Lower lobe of right lung (tissue), 2 donors: ENCODE results near the gene FGF14. TPM values are rescaled to one million over a fixed set of nuclear protein-coding genes. Genes with fewer than 3 reads are reported as not detected.
"Not testable (repeated sequence)": the region's sequence is repeated elsewhere in the genome, so short reads cannot be mapped to it uniquely, and the experiment has no call there.

Experiments used
- ATAC-seq, 2 donors: fragments of 200-7000 bp; cut with Tn5 transposase; one replicate each; pipeline ENCODE4 v1.9.1; 2020 to 2022; ENCODE audit warnings: mild to moderate bottlenecking in 2 of 2, moderate library complexity in 2 of 2
- DNase-seq: peaks from one replicate; pipeline ENCODE4 v3.0.0-alpha.2; 2020
- H3K27ac ChIP-seq: fragments of 200-600 bp; one replicate; pipeline ENCODE4 v1.8.0; 2022
- H3K27me3 ChIP-seq: fragments of 200-600 bp; one replicate; pipeline ENCODE4 v1.8.0; 2022; ENCODE audit warnings: low read depth
- H3K36me3 ChIP-seq: fragments of 200-600 bp; one replicate; pipeline ENCODE4 v1.8.0; 2022; ENCODE audit warnings: mild to moderate bottlenecking
- H3K4me1 ChIP-seq: fragments of 200-600 bp; one replicate; pipeline ENCODE4 v1.8.0; 2022
- H3K4me3 ChIP-seq: fragments of 200-600 bp; one replicate; pipeline ENCODE4 v1.8.0; 2022; ENCODE audit warnings: mild to moderate bottlenecking
- H3K9me3 ChIP-seq: fragments of 200-600 bp; one replicate; pipeline ENCODE4 v1.8.0; 2022
- intact Hi-C: fragments of 100-400 bp; cut with DNase I; formaldehyde crosslinking; loops from one replicate; pipeline ENCODE4 v1.11.0; 2022
- total RNA-seq: library from RNA; stranded (reverse); fragmentation: NEBNext Ultra II Directional; extraction: Animal tissue kit (Norgen Biotek cat#: 25700); gene quantifications from one replicate; pipeline ENCODE4 v1.2.1, GENCODE V29; 2021
- TF ChIP-seq, protein P1 (sequence below): fragments of 200-600 bp; IDR thresholded peaks from one replicate; pipeline ENCODE4 v1.8.0; 2022; ENCODE audit warnings: antibody characterized with exemption, mild to moderate bottlenecking
- donor health status: DM: no; HTN: yes; CAD: no; lungs with severe emphysema.

The FGF14 gene
- total RNA-seq, 1 donor from 2014 or later: 5.0 TPM

DNA sequence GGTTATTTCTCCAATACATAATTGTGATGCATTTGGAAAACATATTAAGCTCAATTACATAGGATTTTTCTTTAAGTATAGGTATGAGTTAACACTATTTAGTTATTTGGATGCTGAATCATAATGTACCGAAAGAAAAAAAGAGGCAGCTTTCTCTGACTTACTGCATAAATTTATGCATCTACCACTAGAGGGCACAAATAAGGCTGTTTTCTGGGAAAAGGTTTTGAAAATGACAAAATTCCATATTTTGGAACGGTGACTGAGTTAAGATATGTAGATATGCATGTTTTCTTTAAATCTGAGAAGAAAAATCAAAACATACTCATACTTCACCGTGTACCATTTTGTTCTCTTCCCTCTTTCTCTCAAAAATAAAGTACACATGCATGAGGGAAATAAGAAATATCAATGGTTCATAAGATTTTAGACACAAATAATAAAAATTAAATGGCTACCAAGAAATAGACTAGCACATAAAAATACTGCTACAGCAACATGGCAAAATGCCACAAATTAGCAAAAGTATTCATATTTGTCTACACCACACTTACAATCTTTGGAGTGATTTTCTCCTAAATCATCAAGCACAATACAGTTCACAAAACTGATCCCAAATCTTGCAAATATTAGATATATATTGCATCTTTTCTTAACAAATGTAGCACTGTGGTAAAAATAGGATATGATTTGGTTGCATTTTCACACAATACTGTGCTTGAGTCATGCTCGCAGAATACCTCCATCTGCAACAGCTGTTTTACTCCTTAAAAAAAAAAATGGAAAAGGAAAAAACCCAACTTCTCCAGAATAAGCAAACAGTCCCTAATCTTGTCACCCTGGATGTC, 260.0 kb downstream of the FGF14 start:
- H3K9me3 ChIP-seq: no peaks in the 10 kb centered on the region
- no peak overlapping the region for H3K27ac ChIP-seq
- no peak overlapping the region for H3K4me3 ChIP-seq
- ATAC-seq (no peak), DNase-seq (no peak)
- no peaks in the 10 kb centered on the region for H3K27me3 ChIP-seq
- TF ChIP-seq, protein P1, sequence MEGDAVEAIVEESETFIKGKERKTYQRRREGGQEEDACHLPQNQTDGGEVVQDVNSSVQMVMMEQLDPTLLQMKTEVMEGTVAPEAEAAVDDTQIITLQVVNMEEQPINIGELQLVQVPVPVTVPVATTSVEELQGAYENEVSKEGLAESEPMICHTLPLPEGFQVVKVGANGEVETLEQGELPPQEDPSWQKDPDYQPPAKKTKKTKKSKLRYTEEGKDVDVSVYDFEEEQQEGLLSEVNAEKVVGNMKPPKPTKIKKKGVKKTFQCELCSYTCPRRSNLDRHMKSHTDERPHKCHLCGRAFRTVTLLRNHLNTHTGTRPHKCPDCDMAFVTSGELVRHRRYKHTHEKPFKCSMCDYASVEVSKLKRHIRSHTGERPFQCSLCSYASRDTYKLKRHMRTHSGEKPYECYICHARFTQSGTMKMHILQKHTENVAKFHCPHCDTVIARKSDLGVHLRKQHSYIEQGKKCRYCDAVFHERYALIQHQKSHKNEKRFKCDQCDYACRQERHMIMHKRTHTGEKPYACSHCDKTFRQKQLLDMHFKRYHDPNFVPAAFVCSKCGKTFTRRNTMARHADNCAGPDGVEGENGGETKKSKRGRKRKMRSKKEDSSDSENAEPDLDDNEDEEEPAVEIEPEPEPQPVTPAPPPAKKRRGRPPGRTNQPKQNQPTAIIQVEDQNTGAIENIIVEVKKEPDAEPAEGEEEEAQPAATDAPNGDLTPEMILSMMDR: peak; percentile 60
- H3K4me1 ChIP-seq: no peaks in the 10 kb centered on the region
- intact Hi-C loops: no loop called here
- no peaks in the 10 kb centered on the region for H3K36me3 ChIP-seq

DNA sequence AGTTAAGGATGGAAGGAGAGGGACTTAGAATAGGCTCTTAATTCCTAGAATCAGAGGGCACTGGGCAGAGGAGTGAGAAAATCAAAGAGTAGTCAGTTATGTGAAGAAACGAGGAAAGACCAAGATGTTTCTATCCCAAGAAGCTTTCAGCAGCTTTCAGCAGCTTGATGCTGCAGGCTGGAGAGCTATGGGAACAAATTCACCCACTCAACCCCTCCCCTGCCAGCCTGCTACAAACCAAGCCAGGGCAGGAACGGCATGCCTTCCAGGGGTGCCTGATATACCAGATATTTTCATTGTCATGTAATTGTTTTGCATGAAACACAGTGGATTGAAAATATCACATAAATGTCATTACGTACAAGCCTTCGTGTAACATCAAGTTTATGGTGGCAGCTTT, 262.2 kb downstream of the FGF14 start:
- Histone ChIP-seq H3K27me3 (no peaks in the 10 kb centered on the region), H3K4me1 (no peaks in the 10 kb centered on the region), H3K4me3 (no peak overlapping the region), H3K9me3 (no peaks in the 10 kb centered on the region), H3K36me3 (no peaks in the 10 kb centered on the region), H3K27ac (no peak overlapping the region)
- TF ChIP-seq, protein P1: no peak
- intact Hi-C loops: no loop called here
- no peak for DNase-seq
- ATAC-seq: no peak

DNA sequence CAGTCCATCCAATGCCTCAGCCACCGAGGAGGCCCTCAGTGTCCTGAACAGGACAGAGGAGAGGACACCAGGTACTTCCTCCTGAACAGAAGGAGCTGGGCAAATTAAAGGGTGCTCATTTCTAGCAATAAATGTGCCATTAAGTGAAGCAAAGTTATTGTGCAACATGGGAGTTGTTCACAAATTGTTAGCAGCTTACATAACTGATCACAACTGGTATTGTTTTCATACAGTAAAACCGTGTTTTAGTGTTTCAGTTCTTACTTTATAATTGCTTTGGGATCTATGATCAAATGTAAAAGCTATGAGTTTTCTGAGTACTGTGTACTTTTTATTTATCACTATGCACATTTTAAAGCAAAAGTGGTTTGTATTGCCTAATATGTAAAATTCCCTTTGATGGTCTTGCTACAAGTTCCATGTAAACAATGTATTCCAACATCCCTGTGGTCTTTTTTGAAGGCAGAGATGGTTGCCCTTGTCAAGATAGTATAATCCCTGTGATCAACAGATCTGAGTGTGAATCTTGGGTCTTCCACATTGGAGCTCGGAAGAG, 263.1 kb downstream of the FGF14 start:
- Histone ChIP-seq H3K27ac (no peak overlapping the region), H3K4me3 (no peak overlapping the region), H3K4me1 (no peaks in the 10 kb centered on the region), H3K27me3 (no peaks in the 10 kb centered on the region), H3K36me3 (no peaks in the 10 kb centered on the region), H3K9me3 (no peaks in the 10 kb centered on the region)
- DNase-seq (no peak), ATAC-seq (no peak)
- TF ChIP-seq, protein P1: no peak
- intact Hi-C loops: no loop called here

DNA sequence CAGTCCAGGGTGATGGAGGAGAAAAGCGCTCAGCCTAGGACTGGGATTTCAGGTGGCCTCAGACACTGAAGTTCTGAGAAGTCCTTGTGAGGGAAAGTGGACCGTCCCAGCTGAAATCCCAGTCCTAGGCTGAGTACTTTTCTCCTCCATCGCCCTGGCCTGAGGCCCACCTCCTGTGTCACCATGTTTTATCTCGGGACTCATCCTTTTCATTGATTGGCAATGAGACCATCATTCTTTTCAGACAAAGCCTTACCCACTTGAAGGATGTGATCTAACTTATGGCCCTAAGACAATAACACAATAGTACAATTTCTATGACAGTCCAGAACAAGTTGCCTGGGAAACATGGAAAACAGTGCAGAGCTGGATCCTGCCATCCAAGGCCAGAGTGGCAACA, 263.9 kb downstream of the FGF14 start:
- DNase-seq, ATAC-seq, H3K4me3 ChIP-seq, H3K27ac ChIP-seq, H3K4me1 ChIP-seq, H3K9me3 ChIP-seq, H3K27me3 ChIP-seq, intact Hi-C loops, H3K36me3 ChIP-seq: not testable (repeated sequence)

DNA sequence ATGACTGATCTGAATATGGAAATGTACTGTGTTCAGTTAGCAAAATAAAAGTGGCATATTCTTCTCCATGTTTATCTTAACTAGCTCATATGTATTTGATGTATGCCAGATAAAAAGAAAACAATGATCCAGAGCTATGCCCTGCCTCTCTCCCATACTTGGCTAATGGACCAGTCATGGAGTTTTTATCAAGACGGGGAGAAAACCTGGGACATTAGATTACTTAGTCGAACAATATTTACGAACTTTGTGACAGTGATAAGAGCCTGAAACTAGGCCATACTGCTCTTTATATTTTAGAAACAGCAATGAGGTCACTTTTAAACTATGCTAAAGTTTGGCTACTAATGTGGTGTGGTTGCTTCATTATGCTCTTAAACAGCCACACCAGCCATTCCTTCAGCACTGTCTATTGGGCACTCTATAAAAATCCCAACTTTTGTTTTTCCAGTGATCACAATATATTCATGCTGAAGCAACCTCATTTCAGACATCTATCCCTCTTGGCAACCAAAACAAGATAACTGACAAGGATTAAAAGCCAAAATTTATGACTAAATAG, 265.0 kb downstream of the FGF14 start:
- ATAC-seq: no peak
- Histone ChIP-seq H3K27me3 (no peaks in the 10 kb centered on the region), H3K9me3 (no peaks in the 10 kb centered on the region), H3K4me3 (no peak overlapping the region), H3K4me1 (no peaks in the 10 kb centered on the region), H3K27ac (no peak overlapping the region), H3K36me3 (no peaks in the 10 kb centered on the region)
- TF ChIP-seq, protein P1: no peak
- no peak for DNase-seq
- intact Hi-C loops: no loop called here

DNA sequence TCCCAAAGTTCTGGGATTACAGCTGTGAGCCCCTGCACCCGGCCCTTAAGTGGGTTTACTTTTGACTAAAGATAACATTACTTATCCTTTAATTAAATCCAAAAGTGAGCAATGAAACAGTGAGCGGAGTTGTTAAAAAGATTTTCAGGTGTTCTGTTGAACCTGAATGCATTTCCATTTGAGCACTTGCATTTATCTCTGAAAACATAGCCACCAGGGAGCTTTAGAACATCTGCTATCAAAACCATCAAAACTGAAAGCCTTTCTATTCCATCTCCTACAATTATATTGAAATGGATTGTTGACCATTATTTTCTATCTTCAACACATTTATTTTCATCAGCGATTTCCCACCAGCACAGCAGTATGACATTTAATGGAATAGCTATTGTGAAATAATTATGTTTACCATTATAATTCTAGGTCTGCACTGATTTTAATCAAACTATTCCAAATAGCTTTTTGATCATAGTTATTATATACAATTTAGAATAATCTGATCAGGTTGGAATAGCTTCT, 269.0 kb downstream of the FGF14 start:
- H3K27me3 ChIP-seq: no peaks in the 10 kb centered on the region
- intact Hi-C loops: no loop called here
- DNase-seq: no peak
- TF ChIP-seq, protein P1: no peak
- no peak overlapping the region for H3K27ac ChIP-seq
- H3K36me3 ChIP-seq: no peaks in the 10 kb centered on the region
- H3K4me3 ChIP-seq: no peak overlapping the region
- H3K9me3 ChIP-seq: no peaks in the 10 kb centered on the region
- ATAC-seq: no peak
- peaks cover 8% of the 10 kb centered on the region for H3K4me1 ChIP-seq
